DOHH2 (cell line): ENCODE data around the gene IGF2BP3.

Experiments used
- H3F3A ChIP-seq: fragments of 200-600 bp; sonication (generic), shearing (Covaris generic); 2 replicates; pipeline ENCODE4 v1.6.0; 2016; ENCODE audit warnings: antibody characterized with exemption, mild to moderate bottlenecking; ENCODE audit not compliant: control insufficient read depth, insufficient read depth
- H3K27ac ChIP-seq: fragments of 200-600 bp; sonication (generic); 2 replicates; pipeline ENCODE4 v1.5.1; 2014; ENCODE audit warnings: low read depth, mild to moderate bottlenecking, low read length, moderate library complexity
- H3K27me3 ChIP-seq: fragments of 200-600 bp; sonication (generic); 2 replicates; pipeline ENCODE4 v1.6.1; 2014; ENCODE audit warnings: mild to moderate bottlenecking, low read length, mixed read lengths; ENCODE audit not compliant: control insufficient read depth
- H3K36me3 ChIP-seq: fragments of 200-600 bp; sonication (generic); 2 replicates; pipeline ENCODE4 v1.6.1; 2014; ENCODE audit warnings: mild to moderate bottlenecking, low read length, moderate library complexity, mixed read lengths; ENCODE audit not compliant: control insufficient read depth
- H3K4me1 ChIP-seq: fragments of 200-600 bp; sonication (generic); 2 replicates; pipeline ENCODE4 v1.6.1; 2014; ENCODE audit warnings: mild to moderate bottlenecking, low read length, mixed read lengths; ENCODE audit not compliant: control insufficient read depth
- H3K4me2 ChIP-seq: fragments of 200-600 bp; sonication (generic); 2 replicates; pipeline ENCODE4 v1.6.0; 2014; ENCODE audit warnings: mild to moderate bottlenecking, low read length, moderate library complexity
- H3K4me3 ChIP-seq: fragments of 200-600 bp; sonication (generic); 2 replicates; pipeline ENCODE4 v1.5.1; 2014; ENCODE audit warnings: mild to moderate bottlenecking, low read length, mixed read lengths
- H3K79me2 ChIP-seq: fragments of 200-600 bp; sonication (generic); 2 replicates; pipeline ENCODE4 v1.6.1; 2014; ENCODE audit warnings: mild to moderate bottlenecking, low read length, mixed read lengths; ENCODE audit not compliant: control insufficient read depth
- H3K9me2 ChIP-seq: fragments of 200-600 bp; sonication (generic); replicated peaks from 2 replicates; pipeline ENCODE4 v1.6.1; 2014; ENCODE audit warnings: mild to moderate bottlenecking, low read length, mixed read lengths; ENCODE audit not compliant: control insufficient read depth
- H3K9me3 ChIP-seq: fragments of 200-600 bp; sonication (generic); 2 replicates; pipeline ENCODE4 v1.6.1; 2014; ENCODE audit warnings: antibody characterized with exemption, low read length, mixed read lengths; ENCODE audit not compliant: control insufficient read depth, insufficient read depth
- H4K20me1 ChIP-seq: fragments of 200-600 bp; sonication (generic); 2 replicates; pipeline ENCODE4 v1.6.0; 2014; ENCODE audit warnings: low read depth, mild to moderate bottlenecking, antibody characterized with exemption, low read length, moderate library complexity; ENCODE audit not compliant: control insufficient read depth, insufficient read depth
- CTCF ChIP-seq: fragments of 200-600 bp; sonication (generic); IDR thresholded peaks from one replicate; pipeline ENCODE4 v1.5.1; 2014; ENCODE audit warnings: antibody characterized with exemption, mild to moderate bottlenecking, low read depth, low read length; ENCODE audit not compliant: poor library complexity, severe bottlenecking
- EZH2phosphoT487 ChIP-seq: fragments of 200-600 bp; sonication (generic); IDR thresholded peaks from 2 replicates; pipeline ENCODE4 v1.6.1; 2017; ENCODE audit warnings: borderline replicate concordance, mild to moderate bottlenecking, antibody characterized with exemption, low read length, moderate library complexity, mixed read lengths

Gene IGF2BP3

GRCh38 chr7:23294549-23295400 is 175.5 kb downstream of the IGF2BP3 start:
- peaks cover 6% of the 10 kb centered on the region for H3K79me2 ChIP-seq
- H3K4me2 ChIP-seq = no peak overlapping the region
- no peaks in the 10 kb centered on the region for H3K27me3 ChIP-seq
- H3K27ac ChIP-seq = no peak overlapping the region
- H3K9me2 ChIP-seq = no peaks in the 10 kb centered on the region
- H3F3A ChIP-seq = 0 out of 2 replicates have a peak, but pooled peaks cover 3% of the 10 kb centered on the region
- peaks cover 10% of the 10 kb centered on the region for H3K4me1 ChIP-seq
- TF ChIP-seq CTCF = no peak
- TF ChIP-seq EZH2phosphoT487 = no peak
- no peaks in the 10 kb centered on the region for H3K9me3 ChIP-seq
- H4K20me1 ChIP-seq = no peaks in the 10 kb centered on the region
- H3K36me3 ChIP-seq = peaks cover 6% of the 10 kb centered on the region; the same call in 1 of the 2 replicates
- no peak overlapping the region for H3K4me3 ChIP-seq

- Histone ChIP-seq H4K20me1 (no peaks in the 10 kb centered on the region), H3K4me3 (no peak overlapping the region), H3F3A (0 out of 2 replicates have a peak, but pooled peaks cover 3% of the 10 kb centered on the region), H3K4me2 (no peak overlapping the region), H3K27ac (no peak overlapping the region), H3K4me1 (peaks cover 6% of the 10 kb centered on the region), H3K27me3 (no peaks in the 10 kb centered on the region), H3K79me2 (no peaks in the 10 kb centered on the region), H3K9me3 (no peaks in the 10 kb centered on the region), H3K36me3 (no peaks in the 10 kb centered on the region), H3K9me2 (no peaks in the 10 kb centered on the region)
- no peak for TF ChIP-seq CTCF
- no peak for TF ChIP-seq EZH2phosphoT487
Observed at GRCh38 chr7:23293500-23294073, 176.7 kb downstream of the IGF2BP3 start.

GRCh38 chr7:23292623-23293022 is 177.7 kb downstream of the IGF2BP3 start:
- Histone ChIP-seq H3K27ac (no peak overlapping the region), H3K4me2 (no peak overlapping the region), H3K9me3 (no peaks in the 10 kb centered on the region), H3K36me3 (no peaks in the 10 kb centered on the region), H3K4me3 (no peak overlapping the region), H4K20me1 (no peaks in the 10 kb centered on the region), H3F3A (0 out of 2 replicates have a peak, but pooled peaks cover under 1% of the 10 kb centered on the region), H3K4me1 (peaks cover 9% of the 10 kb centered on the region), H3K9me2 (no peaks in the 10 kb centered on the region), H3K27me3 (no peaks in the 10 kb centered on the region), H3K79me2 (no peaks in the 10 kb centered on the region)
- no peak for TF ChIP-seq CTCF
- TF ChIP-seq EZH2phosphoT487 = no peak
